Kidney glomerular epithelial cell (primary cell): ENCODE measurements around the gene ATP5PD.
A peak's percentile ranks its signal among the peaks of the same experiment; 100 is the strongest.
"Not testable (repeated sequence)": the region's sequence is repeated elsewhere in the genome, so short reads cannot be mapped to it uniquely, and the experiment has no call there.

ENCODE experiments used
- DNase-seq: peaks from one replicate; lab custom pipeline; 2025; lab: John Stamatoyannopoulos, UW

ATP5PD gene

DNA sequence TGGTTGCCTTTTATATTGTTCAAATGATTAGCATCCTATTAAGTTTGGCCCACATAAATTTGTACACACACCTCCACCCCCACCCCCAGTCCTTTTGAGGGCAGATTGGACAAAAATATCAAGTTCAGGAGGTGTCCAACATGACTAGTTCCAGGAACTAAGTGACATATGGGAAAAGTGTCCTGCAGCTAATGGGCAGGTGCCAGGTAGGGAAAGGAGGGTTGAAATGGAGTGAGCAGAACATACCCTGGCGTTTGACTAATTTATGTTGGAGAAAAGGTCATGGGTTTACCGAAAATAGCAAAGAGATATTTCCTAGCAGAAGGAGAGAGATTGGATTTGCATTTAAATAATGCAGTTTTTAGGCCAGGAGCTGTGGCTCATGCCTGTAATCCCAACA lies 5.2 kb upstream of the ATP5PD start:
- DNase-seq = no peak

DNA sequence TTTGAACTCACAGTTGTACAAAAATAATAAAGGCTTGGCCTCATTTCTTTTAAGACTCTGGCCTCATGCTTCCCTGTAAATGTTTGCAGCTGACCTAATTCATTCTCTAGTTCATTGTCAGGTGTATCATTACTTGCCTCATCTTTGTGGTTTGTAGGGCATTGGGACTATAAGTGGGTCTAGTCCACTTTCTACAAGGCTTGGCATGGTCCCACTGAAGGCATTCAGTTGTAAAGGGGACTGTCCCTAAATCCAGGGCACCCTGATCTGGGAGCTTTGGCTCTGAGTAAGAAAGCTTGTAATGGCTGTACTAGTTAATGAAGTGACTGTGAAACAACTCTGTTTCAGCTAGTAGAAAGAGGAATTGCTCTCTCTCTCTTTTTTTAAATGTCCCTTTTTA lies 2.9 kb upstream of the ATP5PD start:
- DNase-seq = no peak

DNA sequence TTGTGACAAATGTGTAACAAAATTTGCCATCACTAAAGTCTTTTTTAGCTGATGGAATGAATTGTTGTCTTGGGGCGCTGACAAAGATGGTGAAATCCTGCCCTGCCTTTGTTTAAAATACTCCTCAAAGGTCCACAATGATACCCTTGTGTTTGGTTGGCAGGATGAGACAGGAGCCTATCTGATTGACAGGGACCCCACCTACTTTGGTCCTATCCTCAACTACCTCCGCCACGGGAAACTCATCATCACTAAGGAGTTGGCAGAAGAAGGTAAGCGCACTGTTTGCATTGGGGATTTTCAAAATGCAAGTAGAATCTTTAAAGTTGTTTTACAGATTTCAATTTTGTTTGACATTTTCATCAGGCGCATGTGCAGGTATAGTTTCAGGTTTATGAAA lies 2.3 kb upstream of the ATP5PD start:
- no peak for DNase-seq

DNA sequence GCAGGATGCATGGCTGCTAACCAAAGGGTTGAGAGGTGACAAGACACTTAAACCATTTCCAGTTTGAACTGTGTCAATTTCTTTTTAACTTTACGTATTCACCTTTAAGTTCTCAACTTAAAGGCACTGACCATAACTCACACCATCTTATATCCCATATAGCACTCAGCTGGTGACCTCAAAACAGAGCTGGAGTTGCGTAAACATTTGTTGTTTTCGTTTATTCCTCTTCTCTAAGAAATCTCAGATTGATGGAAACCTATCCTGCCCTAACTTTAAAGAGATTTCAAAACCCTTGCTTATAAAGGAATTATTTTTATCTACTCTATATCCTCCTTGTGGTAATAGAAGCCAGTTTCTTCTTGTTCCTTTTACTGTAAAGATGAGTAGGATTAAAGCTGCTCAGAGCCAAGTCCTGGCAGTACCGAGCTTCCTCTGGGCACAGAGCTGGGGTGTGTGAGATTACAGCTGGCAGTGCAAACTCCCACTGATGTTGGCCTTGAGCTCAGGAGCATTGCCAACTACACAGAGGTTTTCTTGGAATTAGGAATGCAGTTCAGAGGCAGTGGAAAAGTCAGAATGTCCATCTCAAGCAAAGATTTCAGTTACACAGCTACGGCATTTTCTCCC lies 1.6 kb upstream of the ATP5PD start:
- DNase-seq = no peak

DNA sequence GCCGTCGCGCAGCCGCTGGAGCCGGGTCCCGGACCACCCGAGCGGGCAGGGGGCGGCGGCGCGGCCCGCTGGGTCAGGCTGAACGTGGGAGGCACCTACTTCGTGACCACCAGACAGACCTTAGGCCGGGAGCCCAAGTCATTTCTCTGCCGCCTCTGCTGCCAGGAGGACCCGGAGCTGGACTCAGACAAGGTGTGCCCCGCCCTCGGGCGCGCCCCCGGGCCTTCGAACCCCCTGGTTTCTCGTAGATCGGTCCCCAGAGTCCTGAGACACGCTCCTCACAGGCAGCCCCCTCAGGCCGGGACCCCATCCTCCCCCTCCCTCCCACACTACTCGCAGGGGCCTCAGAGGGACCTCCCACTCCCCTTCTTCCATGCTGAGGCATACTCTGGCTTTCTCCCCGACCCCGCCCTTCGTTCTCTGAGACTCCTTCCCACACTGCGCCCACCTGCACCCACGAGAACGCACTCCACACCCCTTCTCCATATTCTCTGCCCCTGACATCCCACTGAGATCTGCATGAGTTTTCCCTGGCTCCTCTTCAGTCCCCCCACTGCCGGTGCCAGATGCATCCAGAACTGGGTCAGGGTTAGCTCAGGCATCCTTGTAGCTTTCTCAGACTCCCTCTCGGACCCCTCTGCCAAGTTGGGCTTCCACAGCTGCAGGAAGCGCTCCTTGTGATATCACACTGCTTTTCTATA lies 779 bp upstream of the ATP5PD start:
- peak; percentile 12 for DNase-seq

DNA sequence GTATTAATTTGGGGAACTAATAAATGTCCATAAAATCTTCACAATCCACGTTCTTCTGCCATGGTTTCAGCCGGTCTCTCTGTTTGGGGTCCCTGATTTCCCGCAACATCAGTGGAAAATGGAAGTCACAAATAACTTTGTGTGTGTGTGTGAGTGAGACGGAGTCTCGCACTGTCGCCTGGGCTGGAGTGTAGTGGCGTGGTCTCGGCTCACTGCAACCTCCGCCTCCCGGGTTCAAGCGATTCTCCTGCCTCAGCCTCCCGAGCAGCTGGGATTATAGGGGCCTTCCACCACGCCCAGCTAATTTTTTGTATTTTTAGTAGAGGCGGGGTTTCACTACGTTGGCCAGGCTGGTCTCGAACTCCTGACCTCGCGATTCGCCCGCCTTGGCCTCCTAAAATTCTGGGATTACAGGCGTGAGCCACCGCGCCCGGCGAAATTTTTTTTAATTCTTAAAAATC lies 793 bp downstream of the ATP5PD start:
- not testable (repeated sequence) for DNase-seq

DNA sequence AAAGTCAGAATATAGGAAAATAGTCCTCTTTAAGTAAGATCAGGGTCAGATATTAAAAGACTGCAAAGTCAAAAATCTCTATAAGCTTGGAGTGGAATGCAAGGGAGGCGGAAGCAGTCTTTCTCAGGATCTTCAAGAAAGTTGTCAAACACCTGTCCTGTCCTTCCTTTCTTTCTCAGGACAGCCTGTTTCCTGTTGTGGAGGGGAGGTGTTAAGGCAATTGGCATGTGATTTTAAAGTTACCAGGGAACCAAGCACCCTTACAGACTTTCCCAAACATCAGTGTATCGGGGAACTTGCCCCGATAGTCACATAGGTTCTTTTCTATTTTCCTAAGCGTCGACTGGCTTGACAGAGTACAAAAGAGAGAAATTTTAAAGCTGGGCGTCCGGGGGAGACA lies 2.1 kb downstream of the ATP5PD start:
- DNase-seq = no peak

DNA sequence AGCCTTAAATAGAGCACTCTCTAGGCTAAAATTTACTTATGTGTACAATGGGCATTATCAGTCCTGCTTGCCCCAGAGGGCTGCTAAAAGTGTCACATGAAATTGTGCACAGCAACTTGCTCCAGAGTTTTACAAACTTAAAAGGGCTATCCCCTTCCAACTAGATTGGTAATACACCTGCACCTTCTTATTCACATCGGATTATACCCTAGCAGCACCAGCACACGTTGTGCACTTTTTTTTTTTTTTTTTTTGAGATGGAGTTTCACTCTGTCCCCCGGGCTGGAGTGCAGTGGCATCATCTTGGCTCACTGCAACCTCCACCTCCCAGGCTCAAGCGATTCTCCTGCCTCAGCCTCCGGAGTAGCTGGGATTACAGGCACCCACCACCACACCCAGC lies 3.0 kb downstream of the ATP5PD start:
- not testable (repeated sequence) for DNase-seq

DNA sequence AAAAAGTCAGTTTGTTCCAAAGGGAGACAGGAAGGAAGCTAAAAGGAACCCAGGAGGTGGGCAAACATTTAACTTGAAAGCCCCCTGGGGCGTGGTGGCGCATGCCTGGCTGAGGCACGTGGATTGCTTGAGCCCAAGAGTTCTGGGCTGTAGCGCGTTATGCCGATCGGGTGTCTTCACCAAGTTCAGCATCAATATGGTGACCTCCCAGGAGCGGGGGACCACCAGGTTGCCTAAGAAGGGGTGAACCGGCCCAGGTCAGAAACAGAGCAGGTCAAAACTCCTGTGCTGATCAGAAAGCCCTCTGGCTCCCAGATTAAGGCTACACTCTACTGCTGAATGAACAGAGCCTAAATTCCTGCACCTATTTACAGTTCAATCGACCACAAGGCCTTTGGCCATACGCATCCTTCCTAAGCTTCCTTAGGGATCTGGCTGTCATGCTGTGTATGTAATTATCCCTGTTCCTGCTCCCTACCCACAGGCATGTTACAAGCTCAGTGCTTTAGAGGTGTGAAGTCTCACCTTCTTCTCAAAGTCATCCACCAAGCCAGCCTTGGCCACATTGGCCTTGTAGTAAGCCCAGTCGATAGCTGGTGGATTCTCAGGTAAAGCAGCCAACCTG lies 5.0 kb downstream of the ATP5PD start:
- no peak for DNase-seq

DNA sequence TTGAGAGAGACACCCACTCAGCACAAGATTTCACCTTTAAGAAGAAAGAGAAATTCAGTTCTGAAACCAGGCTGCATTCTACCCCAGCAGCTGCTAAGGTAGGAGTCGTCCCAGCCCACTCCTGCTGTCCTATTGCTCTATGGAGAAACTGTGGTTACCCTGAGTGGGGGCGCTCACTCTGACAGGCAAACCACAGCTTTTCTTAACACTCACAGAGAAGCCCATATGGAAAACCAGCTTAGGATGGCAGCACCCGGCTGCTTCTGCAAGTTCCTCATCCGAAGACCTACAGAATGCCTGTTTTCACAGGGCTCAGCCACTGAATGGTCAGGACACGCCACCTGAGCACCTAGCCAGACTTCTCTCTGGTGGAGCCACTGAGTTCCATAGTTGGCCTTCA lies 7.5 kb downstream of the ATP5PD start:
- no peak for DNase-seq

DNA sequence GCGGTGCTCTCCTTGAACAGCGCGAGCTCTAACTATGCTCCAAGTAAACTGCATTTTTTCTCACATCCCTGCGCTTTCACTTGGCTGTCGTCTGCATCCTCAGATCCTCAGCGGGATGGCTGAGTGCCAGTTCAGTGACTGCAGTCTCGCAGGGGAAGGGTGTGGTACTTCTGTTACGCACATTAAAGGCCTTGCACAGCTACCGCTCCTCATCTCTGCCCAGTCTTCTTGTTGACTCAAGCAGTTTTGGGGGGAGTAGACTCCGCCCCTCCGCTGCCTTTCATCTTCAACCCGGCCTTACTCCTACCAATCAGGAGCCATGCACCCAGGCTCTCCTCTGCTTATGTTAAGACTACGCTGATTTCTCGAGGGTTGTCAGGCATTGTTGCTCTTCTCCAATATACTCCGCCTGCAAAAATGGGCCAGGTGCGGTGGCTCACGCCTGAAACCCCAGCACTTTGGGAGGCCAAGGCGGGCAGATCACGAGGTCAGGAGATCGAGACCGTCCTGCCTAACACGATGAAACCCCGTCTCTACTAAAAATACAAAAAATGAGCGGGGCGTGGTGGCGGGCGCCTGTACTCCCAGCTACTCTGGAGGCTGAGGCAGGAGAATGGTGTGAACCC lies 10.0 kb downstream of the ATP5PD start:
- no peak for DNase-seq

DNA sequence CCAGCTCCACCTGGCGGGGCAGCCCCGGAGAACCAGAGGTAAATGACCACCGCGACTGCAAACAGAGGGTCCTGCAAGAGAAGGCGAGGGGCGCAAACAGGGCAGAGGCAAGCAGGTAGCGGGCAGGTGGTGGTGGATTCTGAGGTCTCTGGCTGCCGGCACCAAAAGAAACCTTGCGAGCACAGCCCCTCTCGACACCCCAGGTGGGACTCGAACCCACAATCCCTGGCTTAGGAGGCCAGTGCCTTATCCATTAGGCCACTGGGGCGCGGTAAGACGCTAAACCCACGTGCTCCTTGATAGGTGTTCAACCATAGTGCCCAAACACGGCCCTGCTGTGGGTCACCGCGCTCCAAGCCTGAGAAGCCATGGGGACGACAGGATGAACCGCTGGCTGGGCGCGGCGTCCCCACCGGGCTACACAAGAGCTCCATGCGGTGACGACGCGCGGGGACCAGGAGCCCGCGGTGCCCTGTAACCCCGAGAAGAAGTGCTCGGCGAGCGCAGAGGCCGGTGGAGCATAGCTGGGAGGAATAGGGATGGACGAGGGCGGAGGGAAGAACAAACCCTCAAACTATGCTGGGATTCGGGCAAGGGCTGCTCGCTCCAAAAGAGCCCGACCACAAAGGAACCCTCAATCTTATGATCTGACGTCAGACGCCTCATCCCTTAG lies 12.4 kb downstream of the ATP5PD start:
- DNase-seq = peak; percentile 85

DNA sequence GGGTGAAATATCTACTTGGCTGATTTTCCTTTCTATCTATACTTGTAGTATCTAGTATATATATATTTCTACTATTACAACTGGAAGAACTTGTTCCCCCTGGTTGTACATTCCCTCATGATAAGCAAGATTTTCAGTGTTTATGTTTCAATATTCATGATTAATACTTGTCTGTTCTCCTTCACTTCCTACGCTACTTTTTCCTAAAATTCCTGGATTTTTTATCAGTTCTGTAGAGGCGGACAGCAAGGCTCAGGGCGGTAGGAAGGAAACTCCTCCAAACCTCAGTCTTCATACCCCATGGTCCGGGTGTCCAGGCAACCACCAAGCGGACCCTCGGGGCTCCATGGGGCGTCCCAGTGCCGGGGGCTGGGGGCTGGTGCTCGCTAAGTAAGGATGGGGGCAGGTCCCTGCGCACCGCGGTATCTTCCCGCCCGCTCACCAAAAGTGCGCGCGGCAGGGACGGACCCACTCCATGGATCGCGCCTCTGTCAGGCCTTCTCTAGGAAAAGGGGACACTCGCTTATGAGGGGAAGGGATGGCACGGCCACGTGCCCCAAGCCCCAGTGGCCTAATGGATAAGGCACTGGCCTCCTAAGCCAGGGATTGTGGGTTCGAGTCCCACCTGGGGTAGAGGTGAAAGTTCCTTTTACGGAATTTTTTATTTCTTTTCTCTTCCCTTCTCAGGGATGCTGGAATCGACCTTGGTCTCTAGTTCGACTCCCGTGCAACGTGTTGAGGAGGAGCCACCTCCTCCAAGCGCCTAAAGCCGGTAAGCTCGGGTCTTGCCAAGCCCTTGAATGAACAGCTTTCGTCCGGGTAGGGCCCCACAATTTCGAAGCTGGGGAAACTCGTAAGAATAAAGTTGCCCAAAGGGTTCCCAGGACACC lies 13.2 kb downstream of the ATP5PD start:
- DNase-seq = peak; percentile 93

DNA sequence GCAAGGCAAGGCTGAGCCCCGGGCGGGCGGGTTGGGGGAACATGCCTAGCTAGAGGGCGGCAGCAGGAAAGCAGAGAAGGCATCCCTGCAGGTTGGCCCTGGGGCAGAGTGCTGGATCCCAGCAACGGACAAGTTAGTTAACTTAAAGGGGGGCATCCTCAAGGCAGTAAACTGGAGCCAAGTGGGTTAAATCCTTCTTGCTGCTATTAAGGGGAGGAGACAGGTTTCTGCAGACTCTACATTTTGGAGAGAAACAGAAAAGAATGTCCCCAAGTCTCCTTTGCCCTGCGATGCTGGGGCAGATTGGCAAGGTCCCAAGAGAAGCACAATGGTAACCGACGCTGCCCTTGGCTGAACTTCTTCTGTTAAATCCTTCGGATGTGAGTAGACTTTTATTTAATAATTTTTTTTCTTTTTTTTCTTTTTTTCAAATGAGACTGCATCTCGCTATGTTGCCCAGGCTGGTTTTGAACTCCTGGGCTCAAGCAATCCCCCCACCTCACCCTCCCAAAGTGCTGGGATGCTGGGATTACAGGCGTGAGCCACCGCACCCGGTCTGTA lies 14.0 kb downstream of the ATP5PD start:
- no peak for DNase-seq

DNA sequence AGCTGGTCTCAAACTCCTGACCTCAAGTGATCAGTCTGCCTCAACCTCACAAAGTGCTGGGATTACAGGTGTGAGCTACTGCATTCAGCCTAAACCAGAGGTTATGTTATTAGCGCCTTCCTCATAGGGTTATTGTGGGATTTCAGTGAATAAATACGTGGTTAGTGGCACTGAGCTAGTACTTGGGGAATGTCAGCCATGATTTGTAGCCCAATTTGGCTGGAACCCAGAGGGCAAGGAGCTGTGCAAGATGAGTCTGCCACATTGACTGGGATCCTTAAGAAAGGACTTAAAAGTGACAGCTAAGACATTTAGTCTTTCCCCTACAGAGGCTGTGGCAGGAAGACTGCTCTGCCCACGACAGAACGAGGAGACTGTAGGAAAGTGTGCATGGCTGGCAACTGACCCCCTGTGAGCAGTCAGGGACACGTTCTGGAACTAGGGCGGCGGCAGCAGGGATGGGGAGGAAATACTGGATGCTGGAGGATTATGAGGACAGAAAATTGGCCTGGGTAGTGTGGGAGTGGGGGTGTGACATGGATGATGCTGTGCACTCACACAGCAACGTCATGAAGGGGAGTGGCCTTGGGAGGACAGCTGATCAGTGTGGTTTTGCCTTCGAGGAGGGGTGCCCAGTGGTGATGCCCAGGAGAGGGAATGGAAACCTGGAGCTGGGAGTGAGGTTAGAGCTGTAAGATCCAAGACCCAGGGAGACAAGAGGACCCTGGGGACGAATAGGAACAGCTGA lies 14.6 kb downstream of the ATP5PD start:
- peak; percentile 69 for DNase-seq

DNA sequence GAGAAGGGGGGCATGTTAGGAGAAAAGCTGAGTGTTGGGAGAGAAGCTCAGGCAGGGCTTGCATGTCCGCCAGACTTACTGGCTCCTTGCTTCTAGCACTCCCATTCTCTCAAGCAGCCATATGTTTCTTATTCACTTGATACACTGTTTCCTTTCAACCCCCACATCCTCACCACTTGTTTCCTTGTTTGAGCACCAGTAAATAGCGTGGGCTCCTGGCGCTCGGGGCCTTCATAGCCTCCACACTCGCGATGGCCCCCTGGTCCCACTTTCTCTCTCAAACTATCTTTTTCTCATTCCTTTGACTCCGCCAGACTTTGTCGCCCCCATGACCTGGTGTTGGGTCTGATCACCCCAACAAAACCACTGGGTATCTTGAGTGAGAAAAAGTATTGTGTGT lies 16.6 kb downstream of the ATP5PD start:
- no peak for DNase-seq

DNA sequence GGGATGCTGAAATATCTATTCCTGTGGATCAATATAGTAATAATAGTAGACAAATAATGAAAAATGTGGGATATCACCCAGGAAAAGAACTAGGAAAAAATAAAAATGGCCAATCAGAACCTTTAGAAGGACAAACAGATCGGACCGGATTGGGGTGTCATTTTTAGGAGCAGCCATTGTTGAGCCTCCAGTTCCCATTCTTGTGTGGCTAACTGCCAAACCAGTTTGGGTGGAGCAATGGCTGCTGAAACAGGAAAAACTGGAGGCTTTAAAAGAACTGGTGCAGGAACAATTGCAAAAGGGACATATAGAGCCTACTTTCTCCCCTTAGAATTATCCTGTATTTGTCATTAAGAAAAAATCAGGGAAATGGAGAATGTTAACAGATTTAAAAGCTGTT lies 20.1 kb downstream of the ATP5PD start:
- DNase-seq = not testable (repeated sequence)

DNA sequence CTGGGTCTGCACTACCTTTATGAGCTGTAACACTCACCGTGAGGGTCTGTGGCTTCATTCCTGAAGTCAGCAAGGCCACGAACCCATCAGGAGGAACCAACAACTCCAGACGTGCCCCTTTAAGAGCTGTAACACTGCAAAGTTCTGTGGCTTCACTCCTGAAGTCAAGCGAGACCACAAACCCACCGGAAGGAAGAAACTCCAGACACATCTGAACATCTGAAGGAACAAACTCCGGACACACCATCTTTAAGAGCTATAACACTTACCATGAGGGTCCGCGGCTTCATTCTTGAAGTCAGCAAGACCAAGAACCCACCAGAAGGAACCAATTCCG lies 21.4 kb downstream of the ATP5PD start:
- not testable (repeated sequence) for DNase-seq

DNA sequence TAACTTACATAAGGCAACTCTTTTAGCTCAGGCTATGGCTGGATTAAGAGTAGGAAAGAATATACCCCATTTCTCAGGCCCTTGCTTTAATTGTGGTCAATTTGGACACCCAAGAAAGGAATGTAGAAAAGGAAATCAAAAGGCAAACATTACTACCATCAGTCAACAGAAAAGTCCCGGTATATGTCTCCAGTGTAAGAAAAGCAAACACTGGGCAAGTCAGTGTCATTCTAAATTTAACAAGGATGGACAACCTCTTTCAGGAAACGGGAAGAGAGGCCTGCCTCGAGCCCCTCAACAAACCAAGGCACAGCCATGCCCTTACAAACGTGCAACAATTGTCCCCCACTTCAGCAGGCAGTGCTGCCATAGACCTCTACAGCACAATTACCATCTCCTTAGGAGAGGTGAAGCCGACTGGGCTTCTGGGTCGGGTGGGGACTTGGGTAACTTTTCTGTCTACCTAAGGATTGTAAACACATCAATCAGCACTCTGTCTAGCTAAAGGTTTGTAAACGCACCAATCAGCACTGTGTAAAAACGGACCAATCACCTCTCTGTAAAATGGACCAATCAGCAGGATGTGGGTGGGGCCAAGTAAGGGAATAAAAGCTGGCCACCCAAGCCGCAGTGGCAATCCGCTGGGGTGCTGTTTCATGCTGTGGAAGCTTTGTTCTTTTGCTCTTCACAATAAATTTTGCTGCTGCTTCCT lies 21.9 kb downstream of the ATP5PD start:
- DNase-seq = no peak
